Fibroblast of villous mesenchyme (primary cell): ENCODE measurements around the gene TCEA2. TPM values are rescaled to one million over a fixed set of nuclear protein-coding genes. Genes with fewer than 3 reads are reported as not detected.
"Not testable (repeated sequence)": the region's sequence is repeated elsewhere in the genome, so short reads cannot be mapped to it uniquely, and the experiment has no call there.

Source experiments
- DNase-seq: peaks from one replicate; pipeline ENCODE4 v3.0.0-alpha.2; 2010; ENCODE audit warnings: low read depth
- H3K4me3 ChIP-seq: 2 replicates; pipeline ENCODE4 v1.5.1; 2011; ENCODE audit warnings: low read depth, mild to moderate bottlenecking, low read length
- total RNA-seq: library from RNA; depleted of rRNA; stranded (reverse); fragments of >200 nt; gene quantifications from 2 replicates; pipeline ENCODE4 v1.2.3, GENCODE V29; 2012
- TF ChIP-seq, protein P1 (sequence below): IDR thresholded peaks from 2 replicates; pipeline ENCODE4 v1.5.1; 2012; ENCODE audit warnings: low read depth, mild to moderate bottlenecking, low read length; ENCODE audit not compliant: insufficient read depth

The TCEA2 gene
- total RNA-seq, 1 donor = 20.7 TPM

- H3K4me3 ChIP-seq = no peak overlapping the region
- TF ChIP-seq, protein P1, sequence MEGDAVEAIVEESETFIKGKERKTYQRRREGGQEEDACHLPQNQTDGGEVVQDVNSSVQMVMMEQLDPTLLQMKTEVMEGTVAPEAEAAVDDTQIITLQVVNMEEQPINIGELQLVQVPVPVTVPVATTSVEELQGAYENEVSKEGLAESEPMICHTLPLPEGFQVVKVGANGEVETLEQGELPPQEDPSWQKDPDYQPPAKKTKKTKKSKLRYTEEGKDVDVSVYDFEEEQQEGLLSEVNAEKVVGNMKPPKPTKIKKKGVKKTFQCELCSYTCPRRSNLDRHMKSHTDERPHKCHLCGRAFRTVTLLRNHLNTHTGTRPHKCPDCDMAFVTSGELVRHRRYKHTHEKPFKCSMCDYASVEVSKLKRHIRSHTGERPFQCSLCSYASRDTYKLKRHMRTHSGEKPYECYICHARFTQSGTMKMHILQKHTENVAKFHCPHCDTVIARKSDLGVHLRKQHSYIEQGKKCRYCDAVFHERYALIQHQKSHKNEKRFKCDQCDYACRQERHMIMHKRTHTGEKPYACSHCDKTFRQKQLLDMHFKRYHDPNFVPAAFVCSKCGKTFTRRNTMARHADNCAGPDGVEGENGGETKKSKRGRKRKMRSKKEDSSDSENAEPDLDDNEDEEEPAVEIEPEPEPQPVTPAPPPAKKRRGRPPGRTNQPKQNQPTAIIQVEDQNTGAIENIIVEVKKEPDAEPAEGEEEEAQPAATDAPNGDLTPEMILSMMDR = no peak
- no peak for DNase-seq
Measured at GRCh38 chr20:64084685-64085152, 21.7 kb downstream of the TCEA2 start.

DNA sequence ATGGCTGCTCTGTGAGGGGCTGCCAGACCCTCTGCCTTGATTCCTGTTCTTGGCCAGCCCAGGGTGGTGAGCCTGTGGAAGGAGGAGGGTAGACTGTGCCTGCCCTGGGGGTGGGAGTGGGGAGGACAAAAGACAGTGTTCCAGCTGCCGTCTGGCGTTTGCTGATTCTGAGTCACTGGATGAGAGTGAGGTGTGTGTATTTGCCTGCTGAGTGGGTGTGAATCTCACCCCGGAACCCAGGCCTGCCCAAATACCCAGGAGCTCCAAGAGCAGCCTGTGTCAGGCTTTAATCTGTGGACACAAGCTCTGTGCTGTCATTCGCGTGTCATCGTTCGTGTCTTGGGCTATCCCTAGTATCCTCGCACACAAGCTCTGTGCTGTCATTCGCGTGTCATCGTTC, 23.8 kb downstream of the TCEA2 start:
- H3K4me3 ChIP-seq = no peak overlapping the region
- TF ChIP-seq, protein P1 = no peak
- no peak for DNase-seq

- H3K4me3 ChIP-seq, DNase-seq: not testable (repeated sequence)
Measured at GRCh38 chr20:64087226-64087825, 24.3 kb downstream of the TCEA2 start.

DNA sequence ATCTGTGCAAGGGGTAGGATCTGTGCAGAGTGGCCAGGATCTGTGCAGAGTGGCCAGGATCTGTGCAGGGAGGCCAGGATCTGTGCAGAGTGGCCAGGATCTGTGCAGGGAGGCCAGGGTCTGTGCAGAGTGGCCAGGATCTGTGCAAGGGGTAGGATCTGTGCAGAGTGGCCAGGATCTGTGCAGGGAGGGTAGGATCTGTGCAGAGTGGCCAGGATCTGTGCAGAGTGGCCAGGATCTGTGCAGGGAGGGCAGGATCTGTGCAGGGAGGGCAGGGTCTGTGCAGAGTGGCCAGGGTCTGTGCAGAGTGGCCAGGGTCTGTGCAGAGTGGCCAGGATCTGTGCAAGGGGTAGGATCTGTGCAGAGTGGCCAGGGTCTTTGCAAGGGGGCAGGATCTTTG, 25.6 kb downstream of the TCEA2 start:
- not testable (repeated sequence) for H3K4me3 ChIP-seq, DNase-seq

GRCh38 chr20:64090165-64090564, 27.2 kb downstream of the TCEA2 start:
- H3K4me3 ChIP-seq = no peak overlapping the region
- DNase-seq = no peak
- TF ChIP-seq, protein P1 = no peak

GRCh38 chr20:64091340-64091739, 28.3 kb downstream of the TCEA2 start:
- no peak overlapping the region for H3K4me3 ChIP-seq
- no peak for DNase-seq
- TF ChIP-seq, protein P1 = no peak

GRCh38 chr20:64091770-64092169, 28.8 kb downstream of the TCEA2 start:
- no peak overlapping the region for H3K4me3 ChIP-seq
- no peak for DNase-seq
- TF ChIP-seq, protein P1 = no peak

DNA sequence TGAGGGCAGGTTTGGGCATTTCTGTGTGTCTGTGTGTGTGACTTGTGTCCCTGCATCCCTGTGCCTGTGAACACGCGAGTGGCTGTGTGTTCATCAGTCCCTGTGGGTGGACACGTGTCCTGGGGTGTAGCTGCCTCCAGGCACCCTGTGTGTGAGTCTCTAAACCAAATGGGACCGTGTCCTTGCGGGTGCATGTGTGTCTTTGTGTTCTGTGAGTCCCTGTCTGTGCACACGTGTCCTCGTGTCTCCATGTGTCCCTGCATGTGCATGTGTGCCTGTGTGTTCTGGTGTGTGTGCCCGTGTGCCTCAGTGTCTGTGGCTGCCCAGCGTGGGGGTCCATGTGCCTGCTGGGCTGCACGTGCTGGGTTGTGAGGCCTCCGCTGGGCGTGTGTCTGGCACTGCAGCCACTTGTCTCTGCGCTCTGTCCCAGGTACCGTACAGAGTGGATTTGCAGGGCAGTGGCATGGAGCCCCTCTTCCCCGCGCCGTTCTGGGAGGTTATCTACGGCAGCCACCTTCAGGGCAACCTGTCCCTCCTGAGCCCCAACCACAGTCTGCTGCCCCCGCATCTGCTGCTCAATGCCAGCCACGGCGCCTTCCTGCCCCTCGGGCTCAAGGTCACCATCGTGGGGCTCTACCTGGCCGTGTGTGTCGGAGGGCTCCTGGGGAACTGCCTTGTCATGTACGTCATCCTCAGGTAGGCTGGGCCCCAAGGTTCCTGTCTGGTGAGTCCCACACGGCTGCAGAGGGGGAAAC, 29.4 kb downstream of the TCEA2 start:
- no peak for DNase-seq
- H3K4me3 ChIP-seq = no peak overlapping the region

More for the DNA sequence above, 29.4 kb downstream of the TCEA2 start:
- TF ChIP-seq, protein P1 = no peak
